Lung (tissue), 12 donors: ENCODE results near the gene PSMB2. TPM values are rescaled to one million over a fixed set of nuclear protein-coding genes. Genes with fewer than 3 reads are reported as not detected.
A peak's percentile ranks its signal among the peaks of the same experiment; 100 is the strongest.

Experiments used
- ATAC-seq: fragments of 200-7000 bp; cut with Tn5 transposase; one replicate; pipeline ENCODE4 v1.9.1; 2020; ENCODE audit warnings: moderate number of reproducible peaks; ENCODE audit not compliant: insufficient read depth, low FRiP score
- DNase-seq, 3 donors: peaks; one replicate each; pipeline ENCODE4 v3.0.0-alpha.2; 2013 to 2017
- H3K27ac ChIP-seq, 2 donors: one replicate each; pipeline ENCODE4 v1.5.1; 2013; ENCODE audit warnings: mild to moderate bottlenecking in 2 of 2, moderate library complexity in 2 of 2, control low read depth in 1 of 2, inconsistent platforms in 1 of 2, low read depth in 1 of 2, low read length in 1 of 2
- H3K27me3 ChIP-seq, 3 donors: one replicate each; pipeline ENCODE4 v1.5.1; 2013; ENCODE audit warnings: low read length in 2 of 3; ENCODE audit not compliant: control insufficient read depth in 3 of 3, insufficient read depth in 3 of 3
- H3K36me3 ChIP-seq, 4 donors: one replicate each; pipeline ENCODE4 v1.5.1; 2013; ENCODE audit warnings: low read length in 4 of 4, mild to moderate bottlenecking in 1 of 4, moderate library complexity in 1 of 4; ENCODE audit not compliant: control insufficient read depth in 4 of 4, insufficient read depth in 4 of 4
- H3K4me1 ChIP-seq, 5 donors: one replicate each; pipeline ENCODE4 v1.5.1; 2013; ENCODE audit warnings: low read length in 5 of 5, mild to moderate bottlenecking in 2 of 5, moderate library complexity in 1 of 5; ENCODE audit not compliant: control insufficient read depth in 5 of 5, insufficient read depth in 5 of 5
- H3K4me3 ChIP-seq: one replicate; pipeline ENCODE4 v1.5.1; 2013; ENCODE audit warnings: mild to moderate bottlenecking, control low read depth, moderate library complexity
- H3K9ac ChIP-seq, 2 donors: one replicate each; pipeline ENCODE4 v1.5.1; 2013; ENCODE audit warnings: low read length in 2 of 2, control low read depth in 1 of 2; ENCODE audit not compliant: insufficient read depth in 1 of 2
- H3K9me3 ChIP-seq, 4 donors: one replicate each; pipeline ENCODE4 v1.5.1; 2013; ENCODE audit warnings: low read length in 3 of 4, mild to moderate bottlenecking in 1 of 4, moderate library complexity in 1 of 4; ENCODE audit not compliant: control insufficient read depth in 4 of 4, insufficient read depth in 3 of 4
- WGBS, 2 donors: extraction: QIAGEN DNeasy Blood & Tissue Kit; methylation state at CpG; one replicate each; pipeline ENCODE4 v1.1.7; 2013; 5-methylcytosine and 5-hydroxymethylcytosine counted together
- polyA plus RNA-seq, 2 donors: library from polyadenylated mRNA; stranded (reverse); fragments of 200-250 nt; gene quantifications; one replicate each; pipeline ENCODE4 v1.2.1, GENCODE V29; 2013
- total RNA-seq, 2 donors: library from RNA; depleted of rRNA in 1 of 2; stranded (reverse); fragments of >200 nt in 1 of 2; gene quantifications; one replicate each; pipeline ENCODE4 v1.2.1, GENCODE V29; 2014 to 2021
- TF ChIP-seq, protein P1 (sequence below): IDR thresholded peaks from 2 replicates; pipeline ENCODE4 v1.5.1; 2012; ENCODE audit warnings: mild to moderate bottlenecking; ENCODE audit errors: control extremely low read depth, extremely low read depth
- donor health status: control.
- donor health status: control.
- donor health status: Bipolar disorder and iron deficiency.
- donor health status: healthy.
- donor health status: DM: yes; HTN: yes; CAD: no.

PSMB2 gene
- total and polyA plus RNA-seq, 4 donors: 32.0 to 59.2 (median 57.8) TPM

DNA sequence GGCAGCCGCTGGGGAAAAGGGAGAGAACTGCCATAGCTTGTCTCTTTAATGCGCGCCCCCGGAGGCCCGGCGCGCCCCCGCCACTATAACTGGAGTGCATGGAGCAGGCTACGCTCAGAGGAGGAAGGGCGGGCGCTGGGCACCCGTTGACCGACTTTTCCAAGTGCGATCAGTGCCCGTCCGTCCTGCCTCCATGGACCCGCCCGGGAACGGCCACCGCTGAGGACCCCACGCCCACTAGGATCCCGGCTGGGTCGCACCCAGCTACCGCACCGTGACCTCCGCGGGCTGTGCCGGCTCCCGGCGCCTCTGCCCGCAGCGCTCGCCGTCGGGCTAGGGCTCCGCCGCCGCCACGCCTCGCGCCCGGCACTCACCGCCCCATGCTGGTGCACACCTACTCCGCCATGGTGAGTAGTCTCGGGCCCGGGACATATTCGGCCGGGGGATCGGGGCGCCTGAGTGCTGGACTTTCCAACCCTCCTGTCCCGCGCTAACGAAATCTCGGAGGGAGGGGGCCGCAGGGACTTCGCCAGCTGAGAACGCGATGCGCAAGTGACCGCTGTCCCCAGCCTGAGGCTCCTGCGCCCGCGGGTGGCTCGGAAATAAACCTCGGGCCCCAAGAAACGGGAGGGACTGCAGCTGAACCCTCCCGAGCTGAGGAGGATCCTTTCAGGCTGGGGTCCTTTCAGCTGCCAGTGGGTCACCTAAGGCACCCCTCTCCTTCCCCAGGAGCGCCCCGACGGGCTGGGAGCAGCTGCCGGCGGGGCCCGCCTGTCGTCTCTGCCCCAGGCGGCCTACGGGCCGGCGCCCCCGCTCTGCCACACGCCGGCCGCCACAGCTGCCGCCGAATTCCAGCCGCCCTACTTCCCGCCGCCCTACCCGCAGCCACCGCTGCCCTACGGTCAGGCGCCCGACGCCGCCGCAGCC lies 67.9 kb downstream of the PSMB2 start, which contains the start of gene TFAP2E:
Gene TFAP2E, plus strand, starts transcription at position 117 of the 927 bp plus-strand sequence. Its CDS starts 264 bp downstream, at position 381.
- ATAC-seq (no peak), DNase-seq (peak; percentile 50 to 62 (median 61))
- Histone ChIP-seq H3K27me3 (peaks cover 0 to 63% (median 60%) of the 10 kb centered on the region in 3 donors), H3K9ac (no peak within 1 kb of the TSS), H3K9me3 (peaks cover 0 to 6% (median 0%) of the 10 kb centered on the region in 4 donors), H3K27ac (no peak within 1 kb of the TSS), H3K4me3 (peak within 1 kb of the TSS; percentile 51), H3K36me3 (no peaks in the 10 kb centered on the region), H3K4me1 (peaks cover 0 to 27% (median 19%) of the 10 kb centered on the region in 5 donors)
- WGBS, 2 donors: 21 to 24% methylated on average over 72 to 95 of the region's 95 CpGs
- TF ChIP-seq, protein P1, sequence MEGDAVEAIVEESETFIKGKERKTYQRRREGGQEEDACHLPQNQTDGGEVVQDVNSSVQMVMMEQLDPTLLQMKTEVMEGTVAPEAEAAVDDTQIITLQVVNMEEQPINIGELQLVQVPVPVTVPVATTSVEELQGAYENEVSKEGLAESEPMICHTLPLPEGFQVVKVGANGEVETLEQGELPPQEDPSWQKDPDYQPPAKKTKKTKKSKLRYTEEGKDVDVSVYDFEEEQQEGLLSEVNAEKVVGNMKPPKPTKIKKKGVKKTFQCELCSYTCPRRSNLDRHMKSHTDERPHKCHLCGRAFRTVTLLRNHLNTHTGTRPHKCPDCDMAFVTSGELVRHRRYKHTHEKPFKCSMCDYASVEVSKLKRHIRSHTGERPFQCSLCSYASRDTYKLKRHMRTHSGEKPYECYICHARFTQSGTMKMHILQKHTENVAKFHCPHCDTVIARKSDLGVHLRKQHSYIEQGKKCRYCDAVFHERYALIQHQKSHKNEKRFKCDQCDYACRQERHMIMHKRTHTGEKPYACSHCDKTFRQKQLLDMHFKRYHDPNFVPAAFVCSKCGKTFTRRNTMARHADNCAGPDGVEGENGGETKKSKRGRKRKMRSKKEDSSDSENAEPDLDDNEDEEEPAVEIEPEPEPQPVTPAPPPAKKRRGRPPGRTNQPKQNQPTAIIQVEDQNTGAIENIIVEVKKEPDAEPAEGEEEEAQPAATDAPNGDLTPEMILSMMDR: no peak

DNA sequence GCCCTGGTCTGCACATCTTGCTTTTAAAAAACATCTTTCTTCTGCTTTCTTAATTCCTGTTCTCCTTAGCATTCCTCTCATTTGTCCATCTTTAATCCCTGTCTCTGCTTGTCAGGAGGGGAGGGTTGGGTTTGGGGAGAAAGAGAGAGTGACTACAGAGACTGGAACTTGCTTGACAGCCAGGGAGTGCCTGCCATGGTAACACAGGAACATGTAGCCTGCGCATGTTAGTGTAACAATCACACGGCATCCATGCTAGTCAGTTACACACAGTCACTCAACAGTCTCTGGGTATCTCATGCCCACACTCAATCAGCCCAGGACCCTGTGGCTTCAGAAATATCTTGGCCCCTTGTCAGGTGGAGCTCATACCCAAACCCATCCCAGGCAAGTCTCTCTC lies 69.0 kb downstream of the PSMB2 start:
- no peak for DNase-seq
- Histone ChIP-seq H3K9ac (no peak overlapping the region), H3K4me1 (peaks cover 0 to 26% (median 12%) of the 10 kb centered on the region in 5 donors), H3K4me3 (no peak overlapping the region), H3K27ac (no peak overlapping the region), H3K36me3 (no peaks in the 10 kb centered on the region), H3K9me3 (peaks cover 0 to 6% (median 0%) of the 10 kb centered on the region in 4 donors), H3K27me3 (peaks cover 0 to 53% (median 49%) of the 10 kb centered on the region in 3 donors)
- WGBS, 2 donors: 85 to 92% methylated on average over 2 of the region's 2 CpGs
- TF ChIP-seq, protein P1: no peak
- ATAC-seq: no peak

DNA sequence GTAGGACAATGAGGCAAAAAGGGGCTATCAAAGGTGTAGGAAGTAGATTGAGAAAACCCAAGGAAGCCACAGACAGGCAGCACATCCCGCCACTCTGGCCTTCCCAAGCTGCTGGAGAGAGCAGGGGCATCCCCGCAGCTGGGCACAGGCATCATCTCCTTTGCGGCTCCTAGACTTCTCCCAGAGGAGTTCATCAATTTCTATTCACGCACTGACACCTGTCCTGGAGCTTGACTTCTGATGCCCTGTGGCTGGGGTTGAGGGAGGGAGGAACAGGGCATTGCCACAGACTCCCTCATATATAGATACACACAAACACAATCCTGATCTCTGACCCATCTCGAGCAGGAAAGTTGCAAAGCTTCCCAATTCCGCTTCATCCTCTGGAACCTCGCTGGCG lies 70.1 kb downstream of the PSMB2 start:
- H3K4me3 ChIP-seq: no peak overlapping the region
- peaks cover 0 to 48% (median 42%) of the 10 kb centered on the region in 3 donors for H3K27me3 ChIP-seq
- TF ChIP-seq, protein P1: no peak
- no peak for ATAC-seq
- DNase-seq: no peak
- H3K36me3 ChIP-seq: peaks cover 0 to 4% (median under 1%) of the 10 kb centered on the region in 4 donors
- peaks cover 0 to 6% (median 0%) of the 10 kb centered on the region in 4 donors for H3K9me3 ChIP-seq
- H3K27ac ChIP-seq: no peak overlapping the region
- 70 to 94% methylated on average over 8 of the region's 8 CpGs for WGBS, 2 donors
- peaks cover 0 to 23% (median 10%) of the 10 kb centered on the region in 5 donors for H3K4me1 ChIP-seq
- no peak overlapping the region for H3K9ac ChIP-seq
